GM19468 (cell line): ENCODE measurements around the gene RBM47.

Experiments used
- ATAC-seq: cut with Tn5 transposase; IDR thresholded peaks from one replicate; pipeline ENCODE4 v1.9.1; 2021; ENCODE audit warnings: mild to moderate bottlenecking, moderate library complexity, moderate number of reproducible peaks; ENCODE audit not compliant: unreplicated experiment; ENCODE audit errors: extremely low read depth

Gene RBM47

DNA sequence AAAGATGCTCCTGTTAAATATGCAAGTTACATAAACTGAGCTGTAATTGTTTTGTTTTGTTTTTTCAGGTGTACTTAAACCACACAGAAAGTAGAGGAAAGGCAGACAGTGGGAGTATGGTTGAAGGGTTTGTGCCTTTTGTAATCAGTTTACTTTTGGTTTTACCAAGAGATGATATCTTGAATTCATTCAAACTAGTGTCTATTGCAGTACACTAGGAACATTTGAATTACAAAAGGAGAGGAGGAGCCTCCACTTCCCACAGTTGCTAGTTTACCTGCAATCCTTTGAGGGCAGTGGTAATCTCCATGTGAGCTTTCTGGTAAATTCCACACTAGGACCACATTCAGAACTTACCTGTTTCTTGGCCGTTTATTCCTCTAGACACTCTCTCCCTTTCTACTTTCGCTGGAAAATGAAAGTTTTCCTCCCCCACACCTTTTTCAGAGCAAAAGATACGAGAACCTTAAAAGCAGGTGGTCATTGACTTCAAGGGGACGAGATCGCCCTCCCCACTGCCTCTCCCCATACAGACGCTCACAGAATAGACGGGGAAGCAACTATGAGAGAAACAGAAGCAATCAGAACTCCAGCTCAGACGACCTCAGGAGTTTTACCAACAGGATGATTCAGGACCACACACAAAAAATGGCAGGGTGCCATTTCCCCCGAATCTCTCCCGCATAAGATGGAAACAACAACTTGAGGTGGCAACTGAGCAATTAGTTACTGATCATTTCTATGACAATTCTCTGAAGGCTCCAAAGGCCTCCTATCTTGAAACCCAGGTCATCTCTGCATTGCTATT is 3.3 kb downstream of the RBM47 start:
- ATAC-seq, result no peak

DNA sequence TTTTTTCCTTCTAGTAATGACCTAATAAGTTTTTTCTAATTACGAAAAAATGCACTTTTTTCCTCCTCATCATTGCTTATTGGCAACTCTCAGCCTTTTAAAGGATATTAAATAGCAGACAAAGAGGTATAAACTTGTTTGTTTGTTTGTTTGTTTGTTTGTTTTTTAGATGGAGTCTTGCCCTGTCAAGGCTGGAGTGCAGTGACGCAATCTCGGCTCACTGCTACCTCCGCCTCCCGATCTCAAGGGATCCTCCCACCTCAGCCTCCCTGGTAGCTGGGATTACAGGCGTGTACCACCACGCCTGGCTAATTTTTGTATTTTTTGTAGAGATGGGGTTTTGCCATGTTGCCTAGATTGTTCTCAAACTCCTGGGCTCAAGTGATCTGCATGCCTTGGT is 6.0 kb downstream of the RBM47 start:
- ATAC-seq, result no peak

GRCh38 chr4:40622913-40623312 is 6.8 kb downstream of the RBM47 start:
- no peak for ATAC-seq

DNA sequence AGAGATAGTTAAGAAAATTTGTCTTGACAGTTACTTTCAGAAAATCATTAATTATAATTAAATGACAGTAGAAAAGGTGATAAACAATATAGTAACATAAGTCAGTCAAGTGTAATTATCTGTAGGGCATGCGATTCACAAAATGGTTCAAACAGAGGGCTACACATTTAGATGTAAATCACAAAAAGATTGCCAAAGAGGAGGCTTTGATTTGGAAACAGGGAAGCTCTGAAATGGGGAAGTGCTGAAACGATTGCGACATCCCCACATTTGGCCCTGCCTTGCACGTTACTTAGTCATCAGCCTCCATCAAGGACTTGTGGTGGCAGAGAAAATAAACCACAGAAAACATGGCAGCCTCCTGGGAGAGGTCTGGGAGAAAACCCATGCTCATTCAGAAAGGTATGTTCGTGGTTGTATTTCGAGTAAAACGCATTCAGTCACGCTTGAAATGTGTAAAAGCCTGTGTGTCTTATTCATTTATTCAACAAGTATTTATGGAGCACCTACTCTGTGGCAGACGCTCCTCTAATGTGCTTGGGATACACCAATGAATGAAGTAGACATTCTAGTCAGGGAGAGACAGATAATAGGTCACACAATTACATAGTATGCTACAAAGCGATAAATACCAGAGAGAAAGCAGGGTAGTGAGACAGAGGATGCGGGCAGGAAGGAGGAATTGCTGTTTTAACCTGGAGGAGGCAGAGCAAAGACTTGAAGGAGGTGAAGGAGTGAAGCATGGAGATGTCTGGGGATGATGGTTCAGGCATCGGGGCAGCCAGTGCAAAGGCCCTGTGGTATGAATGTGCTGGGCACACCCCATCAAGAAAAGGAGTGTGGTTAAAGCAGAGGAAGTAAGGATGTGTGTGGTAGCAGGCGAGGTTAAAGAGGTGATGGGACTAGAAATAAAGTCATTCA is 7.8 kb downstream of the RBM47 start:
- no peak for ATAC-seq

DNA sequence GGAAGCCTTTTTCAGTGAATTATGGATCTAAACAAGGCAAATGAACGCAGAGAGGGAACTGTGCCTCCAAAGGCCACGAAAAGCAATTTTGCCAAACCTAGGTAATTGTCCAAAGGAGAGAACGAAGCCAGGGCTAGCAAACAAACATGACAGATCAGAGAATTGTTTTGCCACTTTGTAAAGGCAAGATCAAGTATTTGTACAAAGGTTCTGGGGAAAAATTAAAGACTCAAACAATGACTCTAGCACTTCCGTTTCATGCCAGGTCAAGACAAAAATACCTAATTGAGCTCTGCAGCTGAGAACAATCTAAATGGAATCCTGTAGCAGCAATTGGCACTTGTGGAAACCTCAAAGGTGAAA is 8.5 kb downstream of the RBM47 start:
- ATAC-seq, result no peak

DNA sequence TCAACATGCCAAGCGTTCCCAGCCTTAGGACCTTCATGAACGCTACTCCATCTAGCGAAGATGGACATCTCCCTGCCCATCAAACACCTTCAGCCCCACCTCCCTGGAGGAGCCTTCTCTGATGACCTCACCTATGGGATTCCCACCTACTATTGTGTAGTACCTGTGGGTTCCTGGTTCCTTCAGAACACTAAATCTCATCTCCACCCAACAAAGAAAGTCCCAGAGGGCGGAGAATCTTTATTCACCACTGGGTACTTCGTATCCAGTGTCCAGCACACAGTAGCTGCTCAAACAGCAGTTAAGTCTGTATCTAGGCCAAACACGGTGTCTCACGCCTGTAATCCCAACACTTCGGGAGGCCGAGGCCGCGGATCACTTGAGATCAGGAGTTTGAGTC is 10.1 kb downstream of the RBM47 start:
- no peak for ATAC-seq

GRCh38 chr4:40617872-40618271 is 11.8 kb downstream of the RBM47 start:
- no peak for ATAC-seq

- no peak for ATAC-seq
Measured at GRCh38 chr4:40614031-40614430, 15.6 kb downstream of the RBM47 start.

GRCh38 chr4:40613456-40613855 is 16.2 kb downstream of the RBM47 start:
- ATAC-seq, result no peak

- no peak for ATAC-seq
Measured at GRCh38 chr4:40612831-40613230, 16.8 kb downstream of the RBM47 start.

DNA sequence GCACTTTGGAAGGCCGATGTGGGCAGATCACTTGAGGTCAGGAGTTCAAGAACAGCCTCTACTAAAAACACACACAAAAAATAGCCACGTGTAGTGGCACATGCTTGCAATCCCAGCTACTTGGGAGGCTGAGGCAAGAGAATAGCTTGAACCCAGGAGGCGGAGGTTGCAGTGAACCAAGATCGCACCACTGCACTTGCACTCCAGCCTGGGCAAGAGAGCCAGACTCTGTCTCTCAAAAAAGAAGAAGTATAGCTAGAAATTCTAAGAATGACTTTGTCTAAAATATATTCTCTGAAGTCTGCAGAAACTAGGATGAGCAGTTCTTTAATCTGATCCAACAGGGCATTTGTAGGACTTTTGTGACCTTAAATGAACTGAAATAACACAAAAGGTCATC is 17.4 kb downstream of the RBM47 start:
- ATAC-seq, result no peak

DNA sequence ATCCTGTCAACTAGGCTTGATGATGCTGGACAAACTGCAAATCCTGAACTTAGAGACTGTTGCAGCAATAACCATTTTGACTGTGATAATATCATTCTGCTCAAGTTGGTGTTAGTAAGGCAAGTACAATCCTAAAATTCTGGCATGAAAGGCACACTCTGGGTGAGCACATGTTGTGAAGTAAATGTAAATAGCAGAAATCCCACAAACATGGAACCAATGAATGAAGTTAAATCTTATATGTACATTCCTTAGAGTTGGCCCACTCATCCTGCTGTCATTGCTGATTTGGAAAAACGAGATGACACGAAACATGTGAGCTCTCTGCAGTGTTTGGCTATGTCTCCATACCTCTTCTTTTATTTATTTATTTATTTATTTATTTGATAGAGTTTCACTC is 21.0 kb downstream of the RBM47 start:
- ATAC-seq, result no peak

DNA sequence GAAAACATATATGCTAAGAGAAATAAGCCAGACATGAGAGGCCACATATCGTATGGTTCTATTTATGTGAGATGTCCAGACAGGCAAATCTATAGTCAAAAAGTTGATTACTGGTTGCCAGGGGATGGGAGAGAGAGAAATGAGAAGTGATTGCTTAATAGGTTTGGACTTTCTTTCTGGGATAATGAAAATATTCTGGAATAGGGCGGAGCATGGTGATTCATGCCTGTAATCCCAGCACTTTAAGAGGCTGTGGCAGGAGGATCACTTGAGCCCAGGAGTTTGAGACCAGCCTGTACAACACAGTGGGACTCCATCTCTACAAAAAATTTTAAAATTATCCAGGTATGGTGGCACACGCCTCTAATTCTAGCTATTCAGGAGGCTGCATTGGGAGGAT is 22.4 kb downstream of the RBM47 start:
- ATAC-seq, result no peak

DNA sequence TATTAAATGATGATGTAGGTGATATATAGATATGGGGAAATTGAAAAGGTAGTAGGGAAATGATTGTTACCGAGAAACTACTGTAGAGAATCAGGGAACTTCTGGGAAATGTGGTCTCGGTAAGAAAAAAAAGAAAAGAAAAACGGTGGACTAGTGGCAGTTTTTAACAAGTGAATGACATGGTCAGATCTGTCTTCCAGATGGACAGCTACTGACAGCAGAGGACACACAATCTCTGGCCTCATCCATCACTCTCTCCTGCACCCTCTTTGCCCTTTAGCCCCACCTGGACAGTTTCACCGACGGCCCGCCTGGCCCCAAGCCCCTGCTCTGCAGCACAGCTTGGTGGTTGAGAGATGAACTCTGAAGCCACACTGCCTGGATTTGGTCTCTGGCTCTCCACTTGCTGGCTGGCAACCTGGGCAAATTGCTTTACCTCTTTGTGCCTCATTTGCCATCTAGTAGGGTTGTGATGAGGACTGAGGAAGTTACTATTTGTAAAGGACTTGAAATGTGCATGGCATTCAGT is 23.4 kb downstream of the RBM47 start:
- no peak for ATAC-seq

DNA sequence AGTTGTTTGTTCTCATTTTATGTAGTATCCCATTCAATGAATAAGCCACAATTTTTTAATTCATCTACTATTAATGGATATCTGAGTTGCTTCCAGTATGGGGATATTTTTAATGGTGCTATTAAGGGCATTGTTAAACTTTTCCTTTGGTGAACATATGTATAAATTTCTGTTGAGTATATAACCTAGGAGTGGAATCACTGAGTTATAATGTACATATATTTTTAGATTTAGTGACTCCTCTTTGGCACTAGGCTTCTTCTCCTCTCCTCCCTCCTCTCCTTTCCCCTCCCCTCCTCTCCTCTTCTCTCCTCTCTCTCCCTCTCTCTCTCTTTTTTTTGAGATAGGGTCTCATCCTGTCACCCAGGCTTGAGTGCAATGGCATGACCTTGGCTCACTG is 26.4 kb downstream of the RBM47 start:
- no peak for ATAC-seq

DNA sequence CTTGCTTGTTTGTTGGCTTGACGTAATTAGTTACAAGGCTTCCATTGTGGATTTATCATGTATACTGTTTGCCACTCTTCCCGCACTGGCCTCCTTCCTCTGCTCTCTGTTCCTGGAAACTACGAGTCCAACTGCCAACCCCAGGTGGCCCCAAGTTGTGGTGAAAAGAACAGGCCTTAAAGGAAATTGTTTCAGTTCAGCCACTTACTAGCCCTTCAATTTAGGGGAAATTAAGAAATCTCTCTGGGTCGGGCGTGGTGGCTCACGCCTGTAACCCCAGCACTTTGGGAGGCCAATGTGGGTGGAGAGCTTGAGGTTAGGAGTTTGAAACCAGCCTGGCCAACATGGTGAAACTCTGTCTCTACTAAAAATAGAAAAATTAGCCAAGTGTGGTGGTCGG is 28.0 kb downstream of the RBM47 start:
- no peak for ATAC-seq

- ATAC-seq, result no peak
Measured at GRCh38 chr4:40600850-40601249, 28.8 kb downstream of the RBM47 start.

GRCh38 chr4:40599431-40599830 is 30.2 kb downstream of the RBM47 start:
- no peak for ATAC-seq

DNA sequence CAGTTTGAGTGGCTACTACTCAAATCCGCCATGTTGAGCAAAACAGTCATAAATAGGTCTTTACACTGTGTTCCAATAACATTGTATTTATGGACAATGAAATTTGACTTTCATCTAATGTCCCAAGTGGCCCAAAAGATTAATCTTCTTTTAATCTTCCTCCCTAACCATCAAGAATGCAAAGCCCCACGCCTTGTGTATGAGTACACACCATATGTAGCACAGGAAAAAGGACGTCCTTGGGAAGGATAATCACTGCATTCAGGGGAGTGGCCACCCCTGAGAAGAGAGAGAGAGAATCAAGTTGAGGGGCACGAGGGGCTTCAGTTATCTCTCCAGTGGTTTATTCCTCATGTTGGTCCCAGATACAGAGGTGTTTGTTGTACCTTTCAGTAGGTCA is 33.1 kb downstream of the RBM47 start:
- ATAC-seq, result no peak

GRCh38 chr4:40595981-40596380 is 33.7 kb downstream of the RBM47 start:
- no peak for ATAC-seq
